Endothelial cell of umbilical vein (primary cell): ENCODE data around the gene NEBL. TPM values are rescaled to one million over a fixed set of nuclear protein-coding genes. Genes with fewer than 3 reads are reported as not detected.

Source experiments
- BruUV-seq: library from RNA; stranded (reverse); fragments of 400-500 nt; replicated peaks from 2 replicates; lab custom pipeline; 2021; lab: Mats Ljungman, UMichigan
- CTCF ChIA-PET: fragments of 300-600, 350-600 bp; sonication (Branson Sonifier 250); formaldehyde crosslinking; loops from one replicate; lab custom pipeline; 2021; ENCODE audit warnings: antibody characterized with exemption, inconsistent platforms; lab: Charles Lee
- POLR2A ChIA-PET: fragments of 300-600, 350-600 bp; sonication (Branson Sonifier 250); formaldehyde crosslinking; loops from one replicate; lab custom pipeline; 2021; ENCODE audit warnings: antibody characterized with exemption, inconsistent platforms; lab: Charles Lee
- DNase-seq: peaks from one replicate; pipeline ENCODE4 v3.0.0-alpha.2; 2011; ENCODE audit warnings: low read depth, low spot score
- FAIRE-seq: peaks from 2 replicates; lab custom pipeline; 2011; peaks lifted over from hg19 to GRCh38; lab: Jason Lieb, UNC
- H2AFZ ChIP-seq: 2 replicates; pipeline ENCODE4 v1.6.0; 2012; ENCODE audit warnings: low read depth, low read length, control low read depth, inconsistent platforms
- H3K27ac ChIP-seq: 2 replicates; pipeline ENCODE4 v1.5.1; 2011; ENCODE audit warnings: low read depth, mild to moderate bottlenecking, control low read depth, low read length, moderate library complexity; ENCODE audit not compliant: insufficient read depth
- H3K27me3 ChIP-seq, 2 experiments: 2 replicates each; pipeline versions ENCODE4 v1.6.0 to v1.6.1; 2011; ENCODE audit warnings: low read length in 2 of 2, mixed read lengths in 1 of 2; ENCODE audit not compliant: control insufficient read depth in 2 of 2, insufficient read depth in 2 of 2
- H3K36me3 ChIP-seq, 2 experiments: 2 replicates in 1 of 2; 3 replicates in 1 of 2; pipeline ENCODE4 v1.5.1; 2011; ENCODE audit warnings: low read length in 2 of 2, mild to moderate bottlenecking in 1 of 2, moderate library complexity in 1 of 2; ENCODE audit not compliant: control insufficient read depth in 2 of 2, insufficient read depth in 2 of 2; ENCODE audit errors: extremely low read depth in 1 of 2
- H3K4me1 ChIP-seq: 3 replicates; pipeline ENCODE4 v1.5.1; 2011; ENCODE audit warnings: mild to moderate bottlenecking, low read length; ENCODE audit not compliant: control insufficient read depth, insufficient read depth; ENCODE audit errors: extremely low read depth
- H3K4me2 ChIP-seq: 2 replicates; pipeline ENCODE4 v1.6.1; 2011; ENCODE audit warnings: low read length, control low read depth, mixed read lengths; ENCODE audit not compliant: insufficient read depth
- H3K4me3 ChIP-seq, 3 experiments: fragments of 200-600 bp in 1 of 3; sonication (generic), shearing (Covaris generic) in 1 of 3; replicated peaks in 1 of 3; 2 replicates each; pipeline ENCODE4 v1.5.1; 2011 to 2016; ENCODE audit warnings: control low read depth in 3 of 3, low read length in 3 of 3, mild to moderate bottlenecking in 2 of 3, inconsistent platforms in 1 of 3, low read depth in 1 of 3, moderate library complexity in 1 of 3; ENCODE audit not compliant: insufficient read depth in 1 of 3
- H3K79me2 ChIP-seq: 2 replicates; pipeline ENCODE4 v1.6.0; 2012; ENCODE audit warnings: low read length, inconsistent platforms; ENCODE audit not compliant: control insufficient read depth, insufficient read depth
- H3K9ac ChIP-seq: replicated peaks from 2 replicates; pipeline ENCODE3; 2011; ENCODE audit warnings: low read length, control low read depth; ENCODE audit not compliant: insufficient read depth; ENCODE audit errors: extremely low read depth
- H3K9me1 ChIP-seq: replicated peaks from 3 replicates; pipeline ENCODE4 v1.6.0; 2011; ENCODE audit warnings: mild to moderate bottlenecking, low read length; ENCODE audit not compliant: control insufficient read depth, insufficient read depth; ENCODE audit errors: extremely low read depth
- H3K9me3 ChIP-seq: replicated peaks from 2 replicates; pipeline ENCODE4 v1.5.1; 2012; ENCODE audit warnings: low read length, inconsistent platforms; ENCODE audit not compliant: control insufficient read depth, insufficient read depth
- H4K20me1 ChIP-seq: replicated peaks from 2 replicates; pipeline ENCODE3; 2011; ENCODE audit warnings: mild to moderate bottlenecking, low read length; ENCODE audit not compliant: control insufficient read depth, insufficient read depth; ENCODE audit errors: extremely low read depth
- EZH2 ChIP-seq: IDR thresholded peaks from 2 replicates; pipeline ENCODE4 v1.6.1; 2012; ENCODE audit warnings: borderline replicate concordance, low read depth, mild to moderate bottlenecking, moderate library complexity, low read length, inconsistent platforms; ENCODE audit not compliant: severe bottlenecking
- FOS ChIP-seq: IDR thresholded peaks from 2 replicates; pipeline ENCODE4 v1.6.1; 2011; ENCODE audit warnings: mild to moderate bottlenecking, low read length, moderate library complexity, borderline replicate concordance; ENCODE audit not compliant: insufficient read depth
- JUN ChIP-seq: IDR thresholded peaks from 2 replicates; pipeline ENCODE4 v1.6.1; 2011; ENCODE audit warnings: borderline replicate concordance, low read depth; ENCODE audit not compliant: insufficient read length, insufficient read depth
- MAX ChIP-seq: IDR thresholded peaks from 2 replicates; pipeline ENCODE4 v1.6.1; 2011; ENCODE audit not compliant: insufficient read depth, insufficient read length
- POLR2A ChIP-seq: IDR thresholded peaks from 2 replicates; pipeline ENCODE4 v1.6.1; 2012; ENCODE audit warnings: low read depth, mild to moderate bottlenecking, control low read depth, low read length
- POLR2AphosphoS5 ChIP-seq: IDR thresholded peaks from 2 replicates; pipeline ENCODE4 v1.6.1; 2012; ENCODE audit warnings: low read depth, mild to moderate bottlenecking, control low read depth, low read length, moderate library complexity; ENCODE audit not compliant: insufficient read depth
- dilution Hi-C: fragments of 300-500 bp; cut with MboI; formaldehyde crosslinking; loops from one replicate; pipeline ENCODE4 v1.15.0; 2019; ENCODE audit warnings: low sequenced_read_pairs; ENCODE audit not compliant: extremely low pct_ligation_motif_present
- intact Hi-C: fragments of 100-400 bp; cut with micrococcal nuclease; formaldehyde crosslinking; loops from one replicate; pipeline ENCODE4 v1.10.0; 2022
- polyA plus RNA-seq, 4 experiments: library from polyadenylated mRNA; depleted of rRNA in 3 of 4; stranded (reverse) in 3 of 4; unstranded in 1 of 4; fragments of >200 nt; gene quantifications; 2 replicates each; pipeline versions ENCODE4 v1.2.1 to v1.2.3, GENCODE V29; 2011 to 2012; ENCODE audit warnings: missing spikeins in 1 of 4
- total RNA-seq: library from RNA; stranded (reverse); gene quantifications from 2 replicates; pipeline ENCODE4 v1.2.3, GENCODE V29; 2021
- TF ChIP-seq, protein P1 (sequence below), 2 donors: IDR thresholded peaks; 1 replicate in 1 of 2; 2 replicates in 1 of 2; pipeline ENCODE4 v1.5.1; 2011; ENCODE audit warnings: low read length in 2 of 2, mild to moderate bottlenecking in 2 of 2, moderate library complexity in 2 of 2, control low read depth in 1 of 2, inconsistent platforms in 1 of 2, low read depth in 1 of 2; ENCODE audit not compliant: insufficient read depth in 1 of 2; ENCODE audit errors: extremely low read depth in 1 of 2

Gene NEBL
- total and polyA plus RNA-seq, 2 donors (not counting 3 experiments of a cell fraction or from before 2014, with no cell fraction given): 0.17 to 0.66 TPM

DNA sequence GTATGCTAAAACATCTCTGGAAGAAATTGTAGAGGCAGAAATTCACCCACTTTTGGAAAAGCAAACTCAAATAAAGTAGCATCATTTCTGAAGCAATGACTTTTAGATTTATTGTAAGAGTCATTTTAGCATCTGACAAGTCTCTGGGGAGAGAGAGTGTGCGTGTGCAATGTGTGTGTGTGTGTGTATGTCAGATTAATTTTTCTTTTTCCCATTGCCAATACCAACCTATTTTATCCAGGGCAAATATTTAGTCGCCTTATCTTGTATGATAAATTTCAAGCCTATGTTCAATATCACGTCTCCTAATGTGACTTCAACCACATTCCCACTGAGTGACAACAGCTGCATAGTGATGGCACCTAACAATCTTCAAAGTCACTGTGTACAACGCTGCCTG is 101.7 kb downstream of the NEBL start:
- no peak for DNase-seq
- no peaks in the 10 kb centered on the region for H3K27me3 ChIP-seq

DNA sequence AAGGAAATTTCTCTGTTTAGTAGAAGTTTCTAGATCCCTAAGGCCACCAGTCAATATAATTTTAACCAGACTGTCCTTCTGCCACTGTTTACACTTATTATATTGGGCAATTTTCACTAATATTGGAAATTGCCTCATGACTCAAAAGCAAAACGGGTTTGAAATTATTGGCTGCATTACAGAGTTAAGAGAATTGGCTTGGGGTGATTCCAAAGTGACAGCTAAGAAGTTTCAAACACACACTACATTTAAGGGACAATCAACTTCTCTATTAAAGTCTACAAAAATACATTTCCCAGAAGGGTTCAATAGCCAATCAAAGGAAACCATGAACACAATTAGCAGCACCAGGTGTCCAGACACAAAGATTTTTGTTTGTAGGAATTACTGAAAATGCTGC is 111.9 kb downstream of the NEBL start:
- no peaks in the 10 kb centered on the region for H3K9me3 ChIP-seq

More for the DNA sequence above, 101.7 kb downstream of the NEBL start:
- Histone ChIP-seq H3K9ac (no peak overlapping the region), H3K4me2 (no peak overlapping the region), H3K4me3 (no peak overlapping the region), H3K36me3 (no peaks in the 10 kb centered on the region), H3K9me3 (no peaks in the 10 kb centered on the region), H3K9me1 (no peaks in the 10 kb centered on the region), H3K4me1 (no peaks in the 10 kb centered on the region), H3K79me2 (no peaks in the 10 kb centered on the region), H4K20me1 (no peaks in the 10 kb centered on the region), H3K27ac (no peak overlapping the region), H2AFZ (no peak overlapping the region)
- dilution Hi-C loops (no loop called here), intact Hi-C loops (no loop called here)
- ChIA-PET POLR2A (no interaction called here), CTCF (no interaction called here)
- TF ChIP-seq JUN: no peak
- BruUV-seq: no TSS peak
- no peak for FAIRE-seq

More for the DNA sequence above, 111.9 kb downstream of the NEBL start:
- TF ChIP-seq EZH2 (no peak), JUN (no peak), POLR2AphosphoS5 (no peak), POLR2A (no peak), FOS (no peak), MAX (no peak)
- TF ChIP-seq, protein P1, sequence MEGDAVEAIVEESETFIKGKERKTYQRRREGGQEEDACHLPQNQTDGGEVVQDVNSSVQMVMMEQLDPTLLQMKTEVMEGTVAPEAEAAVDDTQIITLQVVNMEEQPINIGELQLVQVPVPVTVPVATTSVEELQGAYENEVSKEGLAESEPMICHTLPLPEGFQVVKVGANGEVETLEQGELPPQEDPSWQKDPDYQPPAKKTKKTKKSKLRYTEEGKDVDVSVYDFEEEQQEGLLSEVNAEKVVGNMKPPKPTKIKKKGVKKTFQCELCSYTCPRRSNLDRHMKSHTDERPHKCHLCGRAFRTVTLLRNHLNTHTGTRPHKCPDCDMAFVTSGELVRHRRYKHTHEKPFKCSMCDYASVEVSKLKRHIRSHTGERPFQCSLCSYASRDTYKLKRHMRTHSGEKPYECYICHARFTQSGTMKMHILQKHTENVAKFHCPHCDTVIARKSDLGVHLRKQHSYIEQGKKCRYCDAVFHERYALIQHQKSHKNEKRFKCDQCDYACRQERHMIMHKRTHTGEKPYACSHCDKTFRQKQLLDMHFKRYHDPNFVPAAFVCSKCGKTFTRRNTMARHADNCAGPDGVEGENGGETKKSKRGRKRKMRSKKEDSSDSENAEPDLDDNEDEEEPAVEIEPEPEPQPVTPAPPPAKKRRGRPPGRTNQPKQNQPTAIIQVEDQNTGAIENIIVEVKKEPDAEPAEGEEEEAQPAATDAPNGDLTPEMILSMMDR (IDR thresholded peaks at IDR 0.05; ENCODE audit: extremely low read depth in 1 of 2, insufficient read depth in 1 of 2, low read depth in 1 of 2, low read length in 2 of 2): no peak
- no peaks in the 10 kb centered on the region for H4K20me1 ChIP-seq
- H3K27me3 ChIP-seq: no peaks in the 10 kb centered on the region
- intact Hi-C loops: no loop called here
- H3K27ac ChIP-seq: no peak overlapping the region
- no peak overlapping the region for H3K4me2 ChIP-seq
- POLR2A ChIA-PET: no interaction called here
- CTCF ChIA-PET: no interaction called here
- no peaks in the 10 kb centered on the region for H3K9me1 ChIP-seq
- FAIRE-seq (no peak), DNase-seq (no peak)
- no peak overlapping the region for H3K9ac ChIP-seq
- H3K36me3 ChIP-seq: no peaks in the 10 kb centered on the region
- no peak overlapping the region for H3K4me3 ChIP-seq
- H2AFZ ChIP-seq: no peak overlapping the region
- H3K4me1 ChIP-seq: no peaks in the 10 kb centered on the region
- BruUV-seq: no TSS peak
- dilution Hi-C loops: no loop called here
- no peaks in the 10 kb centered on the region for H3K79me2 ChIP-seq
